ENCODE data around the gene FER. TPM values are rescaled to one million over a fixed set of nuclear protein-coding genes. Genes with fewer than 3 reads are reported as not detected.
A peak's percentile ranks its signal among the peaks of the same experiment; 100 is the strongest.

FER gene
- total RNA-seq, 1 donor from 2014 or later, result 38.2 TPM

DNA sequence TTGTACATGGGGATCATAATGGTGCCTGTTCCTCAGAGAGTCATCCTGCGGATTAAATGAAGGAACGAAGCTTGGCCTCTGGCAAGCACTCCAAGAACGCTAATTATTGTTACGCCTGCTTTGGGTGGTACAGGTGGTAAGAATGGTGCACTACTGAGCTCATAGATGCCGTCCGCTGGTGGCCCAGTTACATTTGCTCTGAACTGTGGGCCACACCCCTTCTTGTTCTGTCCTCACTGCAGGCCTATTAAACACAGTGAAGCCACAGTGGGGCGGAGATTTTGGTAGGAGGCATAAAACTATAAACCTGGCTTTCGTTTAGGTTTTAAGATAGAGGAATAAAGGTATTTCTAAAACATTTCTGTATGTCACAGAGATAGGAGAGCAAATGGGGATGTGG is 40.6 kb upstream of the FER start:
- H3K4me1 Mint-ChIP-seq (ENCODE audit: unreplicated experiment), result no peaks in the 10 kb centered on the region
- DNase-seq (ENCODE audit: extremely low spot score, unreplicated experiment), result no peak
- H3K27me3 Mint-ChIP-seq (ENCODE audit: unreplicated experiment), result no peaks in the 10 kb centered on the region
- TF ChIP-seq, protein P1, sequence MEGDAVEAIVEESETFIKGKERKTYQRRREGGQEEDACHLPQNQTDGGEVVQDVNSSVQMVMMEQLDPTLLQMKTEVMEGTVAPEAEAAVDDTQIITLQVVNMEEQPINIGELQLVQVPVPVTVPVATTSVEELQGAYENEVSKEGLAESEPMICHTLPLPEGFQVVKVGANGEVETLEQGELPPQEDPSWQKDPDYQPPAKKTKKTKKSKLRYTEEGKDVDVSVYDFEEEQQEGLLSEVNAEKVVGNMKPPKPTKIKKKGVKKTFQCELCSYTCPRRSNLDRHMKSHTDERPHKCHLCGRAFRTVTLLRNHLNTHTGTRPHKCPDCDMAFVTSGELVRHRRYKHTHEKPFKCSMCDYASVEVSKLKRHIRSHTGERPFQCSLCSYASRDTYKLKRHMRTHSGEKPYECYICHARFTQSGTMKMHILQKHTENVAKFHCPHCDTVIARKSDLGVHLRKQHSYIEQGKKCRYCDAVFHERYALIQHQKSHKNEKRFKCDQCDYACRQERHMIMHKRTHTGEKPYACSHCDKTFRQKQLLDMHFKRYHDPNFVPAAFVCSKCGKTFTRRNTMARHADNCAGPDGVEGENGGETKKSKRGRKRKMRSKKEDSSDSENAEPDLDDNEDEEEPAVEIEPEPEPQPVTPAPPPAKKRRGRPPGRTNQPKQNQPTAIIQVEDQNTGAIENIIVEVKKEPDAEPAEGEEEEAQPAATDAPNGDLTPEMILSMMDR (IDR thresholded peaks at IDR 0.05), result no peak
- H3K36me3 Mint-ChIP-seq (ENCODE audit: unreplicated experiment), result no peaks in the 10 kb centered on the region
- no peak overlapping the region for H3K4me3 Mint-ChIP-seq (ENCODE audit: unreplicated experiment)
- H3K9me3 Mint-ChIP-seq (ENCODE audit: unreplicated experiment), result no peaks in the 10 kb centered on the region
- H3K27ac Mint-ChIP-seq (ENCODE audit: unreplicated experiment), result no peak overlapping the region

DNA sequence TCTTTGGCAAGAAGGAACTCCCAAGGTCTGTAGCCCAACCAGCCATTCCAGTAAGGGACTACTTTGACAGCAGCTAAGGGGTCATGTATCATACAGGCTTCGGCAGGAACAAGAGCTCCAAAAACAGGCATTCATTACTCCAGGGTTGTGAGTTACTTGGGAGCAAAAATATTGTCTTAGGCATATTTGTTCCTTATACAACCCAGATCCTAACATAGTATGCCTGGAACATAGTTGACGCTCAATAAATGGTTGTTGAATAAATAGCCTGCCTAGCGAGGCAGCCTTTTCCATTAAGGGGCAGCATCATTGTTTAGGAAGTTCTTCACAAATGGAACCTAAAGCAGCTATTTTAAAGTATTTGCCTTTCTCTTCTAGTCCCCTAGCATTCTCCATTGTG is 35.8 kb upstream of the FER start:
- Mint-ChIP-seq H3K4me3 (ENCODE audit: unreplicated experiment) (no peak overlapping the region), H3K4me1 (ENCODE audit: unreplicated experiment) (peaks cover 9% of the 10 kb centered on the region), H3K36me3 (ENCODE audit: unreplicated experiment) (no peaks in the 10 kb centered on the region), H3K9me3 (ENCODE audit: unreplicated experiment) (no peaks in the 10 kb centered on the region), H3K27ac (ENCODE audit: unreplicated experiment) (no peak overlapping the region), H3K27me3 (ENCODE audit: unreplicated experiment) (no peaks in the 10 kb centered on the region)
- no peak for DNase-seq (ENCODE audit: extremely low spot score, unreplicated experiment)
- TF ChIP-seq, protein P1 (IDR thresholded peaks at IDR 0.05), result no peak

DNA sequence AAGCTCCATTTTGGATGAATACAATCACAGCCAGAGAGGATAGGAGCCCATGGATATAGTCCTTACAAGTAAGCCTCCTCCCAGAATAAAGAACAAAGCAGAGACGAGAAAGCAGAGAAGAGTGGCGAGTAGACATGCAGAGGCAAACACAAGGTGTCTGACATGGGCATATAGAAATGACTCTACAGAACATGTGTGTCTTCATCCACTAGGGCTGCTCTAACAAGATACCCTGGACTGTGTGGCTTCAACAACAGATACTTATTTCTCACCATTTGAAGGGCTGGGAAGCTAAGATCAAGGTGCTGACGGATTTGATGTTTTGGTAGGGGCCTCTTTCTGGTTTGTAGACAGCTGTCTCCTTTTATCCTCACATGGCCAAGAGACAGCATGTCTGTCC is 32.3 kb upstream of the FER start:
- H3K36me3 Mint-ChIP-seq (ENCODE audit: unreplicated experiment), result no peaks in the 10 kb centered on the region
- TF ChIP-seq, protein P1 (IDR thresholded peaks at IDR 0.05), result no peak
- DNase-seq (ENCODE audit: extremely low spot score, unreplicated experiment), result no peak
- H3K9me3 Mint-ChIP-seq (ENCODE audit: unreplicated experiment), result no peaks in the 10 kb centered on the region
- no peaks in the 10 kb centered on the region for H3K27me3 Mint-ChIP-seq (ENCODE audit: unreplicated experiment)
- no peak overlapping the region for H3K4me3 Mint-ChIP-seq (ENCODE audit: unreplicated experiment)
- no peak overlapping the region for H3K27ac Mint-ChIP-seq (ENCODE audit: unreplicated experiment)
- H3K4me1 Mint-ChIP-seq (ENCODE audit: unreplicated experiment), result peaks cover 9% of the 10 kb centered on the region

DNA sequence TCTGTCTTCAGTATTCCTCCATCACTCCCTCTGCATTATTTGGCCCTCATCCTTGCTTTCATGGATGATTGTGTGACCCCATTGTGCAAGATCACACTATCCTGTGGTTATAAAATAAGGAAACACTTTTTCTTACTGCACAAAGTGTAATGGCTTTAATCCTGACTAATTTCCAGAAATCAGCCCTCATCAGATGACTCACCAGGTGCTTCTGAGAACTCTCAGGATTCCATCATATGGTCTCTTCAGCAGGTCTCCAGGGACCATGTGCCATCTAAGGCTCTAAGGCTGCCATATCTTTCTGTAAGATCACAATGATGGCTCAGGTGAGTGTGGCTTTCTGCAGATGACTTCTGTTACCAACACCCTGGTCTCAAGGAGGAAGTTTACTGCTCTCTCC is 27.3 kb upstream of the FER start:
- no peak overlapping the region for H3K4me3 Mint-ChIP-seq (ENCODE audit: unreplicated experiment)
- no peak overlapping the region for H3K27ac Mint-ChIP-seq (ENCODE audit: unreplicated experiment)
- no peaks in the 10 kb centered on the region for H3K9me3 Mint-ChIP-seq (ENCODE audit: unreplicated experiment)
- TF ChIP-seq, protein P1 (IDR thresholded peaks at IDR 0.05), result no peak
- H3K4me1 Mint-ChIP-seq (ENCODE audit: unreplicated experiment), result no peaks in the 10 kb centered on the region
- H3K36me3 Mint-ChIP-seq (ENCODE audit: unreplicated experiment), result no peaks in the 10 kb centered on the region
- no peak for DNase-seq (ENCODE audit: extremely low spot score, unreplicated experiment)
- H3K27me3 Mint-ChIP-seq (ENCODE audit: unreplicated experiment), result no peaks in the 10 kb centered on the region

GRCh38 chr5:108726446-108727235 is 21.1 kb upstream of the FER start:
- TF ChIP-seq, protein P1 (IDR thresholded peaks at IDR 0.05), result no peak
- Mint-ChIP-seq H3K36me3 (ENCODE audit: unreplicated experiment) (no peaks in the 10 kb centered on the region), H3K27me3 (ENCODE audit: unreplicated experiment) (no peaks in the 10 kb centered on the region), H3K9me3 (ENCODE audit: unreplicated experiment) (no peaks in the 10 kb centered on the region), H3K27ac (ENCODE audit: unreplicated experiment) (peak overlapping the region; percentile 91), H3K4me3 (ENCODE audit: unreplicated experiment) (peak overlapping the region; percentile 92), H3K4me1 (ENCODE audit: unreplicated experiment) (peaks cover 25% of the 10 kb centered on the region)
- DNase-seq (ENCODE audit: extremely low spot score, unreplicated experiment), result no peak

Data from osteocyte (in vitro differentiated cells).